GM12874 (cell line): ENCODE data around the gene SLC5A4.

ENCODE experiments used
- TF ChIP-seq, protein P1 (sequence below): IDR thresholded peaks from 2 replicates; pipeline ENCODE4 v1.5.1; 2011; ENCODE audit warnings: low read depth, mild to moderate bottlenecking, control low read depth, low read length, moderate library complexity; ENCODE audit not compliant: insufficient read depth

The SLC5A4 gene

DNA sequence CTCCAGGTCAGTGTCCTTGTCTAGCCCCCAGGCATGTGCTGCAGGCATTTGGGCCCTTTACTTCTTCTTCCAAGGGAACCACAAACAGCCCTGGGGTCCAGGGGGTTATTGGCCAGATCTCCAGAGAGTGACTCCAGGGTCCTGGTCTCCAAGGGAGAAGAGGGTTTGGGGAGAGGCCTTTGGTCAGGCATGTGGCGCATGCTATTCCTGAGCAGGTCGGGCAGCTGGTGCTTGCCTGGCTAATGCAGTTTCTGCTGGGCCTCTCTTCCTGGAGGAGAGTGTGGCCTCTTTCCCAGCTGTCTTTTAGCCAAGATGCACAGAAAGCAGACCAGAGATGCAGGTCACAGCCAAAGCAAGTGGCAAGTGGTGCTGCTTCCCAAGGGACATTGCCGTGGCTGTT lies 46.5 kb downstream of the SLC5A4 start:
- TF ChIP-seq, protein P1, sequence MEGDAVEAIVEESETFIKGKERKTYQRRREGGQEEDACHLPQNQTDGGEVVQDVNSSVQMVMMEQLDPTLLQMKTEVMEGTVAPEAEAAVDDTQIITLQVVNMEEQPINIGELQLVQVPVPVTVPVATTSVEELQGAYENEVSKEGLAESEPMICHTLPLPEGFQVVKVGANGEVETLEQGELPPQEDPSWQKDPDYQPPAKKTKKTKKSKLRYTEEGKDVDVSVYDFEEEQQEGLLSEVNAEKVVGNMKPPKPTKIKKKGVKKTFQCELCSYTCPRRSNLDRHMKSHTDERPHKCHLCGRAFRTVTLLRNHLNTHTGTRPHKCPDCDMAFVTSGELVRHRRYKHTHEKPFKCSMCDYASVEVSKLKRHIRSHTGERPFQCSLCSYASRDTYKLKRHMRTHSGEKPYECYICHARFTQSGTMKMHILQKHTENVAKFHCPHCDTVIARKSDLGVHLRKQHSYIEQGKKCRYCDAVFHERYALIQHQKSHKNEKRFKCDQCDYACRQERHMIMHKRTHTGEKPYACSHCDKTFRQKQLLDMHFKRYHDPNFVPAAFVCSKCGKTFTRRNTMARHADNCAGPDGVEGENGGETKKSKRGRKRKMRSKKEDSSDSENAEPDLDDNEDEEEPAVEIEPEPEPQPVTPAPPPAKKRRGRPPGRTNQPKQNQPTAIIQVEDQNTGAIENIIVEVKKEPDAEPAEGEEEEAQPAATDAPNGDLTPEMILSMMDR, result no peak

DNA sequence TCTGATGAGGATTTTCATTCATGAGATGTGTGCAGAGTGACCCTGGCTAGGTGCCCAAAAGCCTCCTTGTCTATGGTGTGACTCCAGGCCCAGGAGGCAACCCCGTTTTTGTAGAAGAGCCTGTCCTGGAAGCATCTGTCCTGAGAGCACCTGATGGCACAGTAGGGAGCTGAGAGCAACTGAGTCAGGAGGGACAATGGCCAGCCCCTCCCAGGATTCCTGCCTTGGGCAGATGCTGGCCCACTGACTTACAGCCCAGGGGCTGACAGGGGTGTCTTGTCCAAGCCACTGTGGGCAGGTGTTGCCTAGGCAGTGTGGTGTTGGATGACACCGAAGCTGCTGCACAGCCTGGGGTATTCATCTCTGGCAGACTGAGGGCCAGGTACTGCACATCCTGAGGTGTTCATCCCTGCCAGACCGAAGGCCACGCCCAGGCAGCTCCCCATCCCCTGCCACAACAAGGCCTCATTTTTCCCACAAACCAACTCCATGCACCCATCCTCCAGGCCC lies 47.1 kb downstream of the SLC5A4 start:
- TF ChIP-seq, protein P1, result no peak

GRCh38 chr22:32206774-32207758 lies 48.1 kb downstream of the SLC5A4 start:
- TF ChIP-seq, protein P1, result peak; percentile 77

DNA sequence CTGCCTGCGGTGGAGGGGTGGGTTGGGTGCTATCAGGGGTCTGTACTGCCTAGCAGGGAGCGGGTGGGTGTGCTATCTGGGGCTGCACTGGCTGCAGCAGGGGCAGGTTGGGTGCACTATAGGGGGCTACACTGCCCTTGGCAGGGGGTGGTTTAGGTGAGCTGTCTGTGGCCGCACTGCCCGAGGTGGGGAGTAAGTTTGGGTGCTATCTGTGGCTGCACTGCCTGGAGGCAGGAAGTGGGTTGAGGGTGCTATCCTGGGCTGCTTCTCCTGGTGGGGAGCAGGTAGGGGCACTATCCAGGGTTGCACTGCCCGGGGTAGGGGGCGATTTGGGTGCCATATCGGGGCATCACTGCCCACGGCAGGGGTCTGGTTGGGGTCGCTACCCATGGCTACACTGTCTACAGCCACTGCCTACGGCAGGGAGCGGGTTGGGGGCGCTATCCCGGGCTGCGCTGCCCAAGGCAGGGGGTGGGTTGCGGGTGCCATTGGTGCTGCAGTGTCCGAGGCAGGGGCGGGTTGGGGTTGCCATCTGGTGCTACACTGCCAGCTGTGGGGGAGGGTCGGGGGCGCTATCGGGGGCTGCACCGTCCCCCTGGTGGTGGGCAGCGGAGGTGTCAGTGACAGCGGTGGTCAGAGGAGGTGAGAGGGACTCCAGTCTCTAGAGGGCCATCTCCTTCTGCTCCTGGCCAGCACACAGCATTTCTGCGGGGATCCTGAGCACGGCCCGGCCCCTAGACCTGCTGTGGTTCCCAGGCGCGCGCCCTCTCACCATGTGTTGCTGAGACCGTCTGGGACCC lies 49.0 kb downstream of the SLC5A4 start:
- TF ChIP-seq, protein P1, result no peak

DNA sequence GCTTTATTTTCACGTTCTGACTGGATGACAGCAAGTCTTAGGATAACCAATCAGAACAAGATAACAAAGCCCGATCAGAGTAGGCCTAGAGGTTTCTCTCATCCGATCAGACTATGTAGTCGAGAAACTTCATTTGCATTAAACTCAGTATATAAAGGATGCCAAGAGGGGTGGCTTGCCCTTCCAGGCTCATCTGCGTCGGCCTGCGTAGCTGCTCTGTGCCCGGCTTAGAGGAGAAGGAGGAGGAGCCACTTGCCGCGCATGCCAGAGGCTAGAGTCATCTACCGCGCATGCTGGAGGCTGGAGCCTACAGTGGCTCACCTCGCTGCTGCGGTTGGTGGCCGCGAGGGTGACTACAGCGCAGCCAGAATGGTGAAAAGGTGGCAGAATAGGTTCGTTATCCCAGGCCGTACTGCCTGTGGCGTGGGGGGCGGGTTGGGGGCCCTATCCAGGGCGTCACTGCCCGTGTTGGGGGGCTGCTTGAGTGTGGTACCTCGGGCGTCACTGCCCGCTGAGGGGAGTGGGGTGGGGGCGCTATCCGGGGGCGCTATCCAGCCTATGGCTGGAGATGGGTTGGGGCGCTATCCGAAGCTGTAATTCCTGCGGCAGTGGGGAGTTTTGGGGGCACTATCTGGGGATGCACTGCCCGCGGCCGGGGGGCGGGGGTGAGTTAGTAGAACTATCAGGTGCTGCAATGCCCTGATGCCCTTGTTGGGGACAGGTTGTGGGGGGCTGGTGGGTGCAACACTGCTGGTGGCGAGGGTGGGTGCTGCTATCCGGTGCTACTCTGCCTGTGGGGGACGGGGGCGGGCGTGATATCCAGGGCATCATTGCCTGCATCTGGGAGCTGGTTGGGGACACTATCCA lies 50.1 kb downstream of the SLC5A4 start, which contains the start of gene RFPL2:
TSS of gene RFPL2 (minus strand) at position 218 of the 867 bp plus-strand sequence. CDS start 2,622 bp downstream, outside the sequence.
- TF ChIP-seq, protein P1, result no peak

DNA sequence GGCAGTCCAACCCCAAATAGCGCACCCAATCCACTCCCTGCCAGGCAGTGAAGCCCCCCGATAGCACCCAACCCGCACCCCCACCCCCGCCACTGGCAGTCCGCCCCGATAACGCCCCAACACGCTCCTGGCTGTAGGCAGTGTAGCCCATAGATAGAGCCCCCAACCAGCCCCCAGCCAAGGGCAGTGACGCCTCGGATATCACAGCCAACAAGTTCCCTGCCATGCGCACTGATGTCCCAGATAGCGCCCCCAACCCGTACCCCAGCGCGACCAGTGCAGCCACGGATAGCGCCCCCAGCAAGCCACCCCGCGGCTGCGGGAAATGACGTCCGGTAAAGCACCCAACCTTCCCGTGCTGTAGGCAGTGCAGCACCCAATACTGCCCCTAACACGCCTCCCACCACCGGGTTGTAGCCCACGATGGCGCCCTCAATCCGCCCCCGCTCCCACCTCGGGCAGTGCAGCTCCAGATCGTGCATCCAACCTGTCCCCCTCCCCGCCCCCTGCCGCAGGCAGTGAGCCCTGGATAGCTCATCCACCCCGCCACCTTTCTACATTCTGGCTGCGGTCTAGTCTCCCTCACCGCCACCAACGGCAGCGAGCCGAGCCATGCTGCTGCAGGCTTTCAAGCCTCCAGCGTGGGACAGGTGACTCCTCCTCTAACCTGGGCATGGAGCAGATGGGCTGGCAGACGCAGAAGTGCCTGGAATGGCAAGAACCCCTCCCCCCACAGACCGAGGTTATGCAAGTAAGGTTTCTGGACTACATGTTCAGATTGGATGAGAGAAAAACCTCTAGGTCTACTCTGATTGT lies 50.9 kb downstream of the SLC5A4 start:
- TF ChIP-seq, protein P1, result no peak
